Adrenal gland (tissue), 12 donors: Measurements from ENCODE around the gene AOPEP. TPM values are rescaled to one million over a fixed set of nuclear protein-coding genes. Genes with fewer than 3 reads are reported as not detected.

ENCODE experiments used
- DNase-seq, 7 donors: peaks; one replicate each; pipeline ENCODE4 v3.0.0-alpha.2; 2019 to 2020
- H3K27ac ChIP-seq, 5 donors: fragments of 200-600 bp; sonication (generic) in 4 of 5; 1 replicate in 3 of 5; 2 replicates in 2 of 5; pipeline versions ENCODE4 v1.5.1 to v1.8.0; 2016 to 2020; ENCODE audit warnings: mild to moderate bottlenecking in 1 of 5
- H3K27me3 ChIP-seq: fragments of 200-600 bp; 2 replicates; pipeline ENCODE4 v1.8.0; 2021
- H3K36me3 ChIP-seq, 2 donors: fragments of 200-600 bp; replicated peaks in 1 of 2; 1 replicate in 1 of 2; 2 replicates in 1 of 2; pipeline versions ENCODE4 v1.5.1 to v1.8.0; 2018 to 2022
- H3K4me1 ChIP-seq, 2 donors: fragments of 200-600 bp; replicated peaks in 1 of 2; 1 replicate in 1 of 2; 2 replicates in 1 of 2; pipeline versions ENCODE4 v1.5.1 to v1.8.0; 2018 to 2021
- H3K4me3 ChIP-seq, 4 donors: fragments of 200-600 bp; sonication (generic) in 3 of 4; one replicate each; pipeline ENCODE4 v1.5.1; 2016 to 2018
- H3K9me3 ChIP-seq, 3 donors: fragments of 200-600 bp; sonication (generic) in 1 of 3; replicated peaks in 1 of 3; 1 replicate in 2 of 3; 2 replicates in 1 of 3; pipeline versions ENCODE4 v1.5.1 to v1.8.0; 2016 to 2021
- CTCF ChIP-seq, 6 experiments: fragments of 450-650 bp in 4 of 6; fragments of 200-600 bp in 2 of 6; sonication (generic) in 1 of 6; IDR thresholded peaks; 1 replicate in 5 of 6; 2 replicates in 1 of 6; pipeline versions ENCODE4 v1.5.1 to v1.8.0; 2016 to 2021; ENCODE audit warnings: antibody characterized with exemption in 6 of 6, mild to moderate bottlenecking in 2 of 6, moderate library complexity in 1 of 6
- POLR2A ChIP-seq, 2 donors: fragments of 450-650 bp; IDR thresholded peaks; one replicate each; pipeline ENCODE4 v1.6.1; 2017; ENCODE audit warnings: antibody characterized with exemption in 2 of 2, mild to moderate bottlenecking in 2 of 2, moderate library complexity in 1 of 2
- WGBS, 4 donors: extraction: QIAGEN DNeasy Blood & Tissue Kit in 2 of 4; methylation state at CpG; one replicate each; pipeline versions ENCODE4 v1.1.5 to v1.1.7; 2013 to 2017; 5-methylcytosine and 5-hydroxymethylcytosine counted together
- intact Hi-C, 2 donors: fragments of 100-400 bp; cut with DNase I; formaldehyde crosslinking; loops; one replicate each; pipeline versions ENCODE4 v1.14.1 to v1.15.0; 2022 to 2023
- polyA plus RNA-seq, 3 donors: library from polyadenylated mRNA; stranded (reverse); fragments of 200-250 nt in 2 of 3; fragments of 350-450 nt in 1 of 3; fragmentation: Illumina TruSeq in 1 of 3; extraction: RNeasy Lipid Tissue Mini Kit (QIAGEN cat#74804) in 1 of 3; gene quantifications; one replicate each; pipeline ENCODE4 v1.2.3, GENCODE V29; 2013 to 2014
- total RNA-seq, 9 donors: library from RNA; depleted of rRNA in 4 of 9; stranded (reverse); fragments of >200 nt in 4 of 9; fragments of 120-200 nt in 1 of 9; fragmentation: NEBNext Ultra II Directional in 1 of 9; extraction: Animal tissue kit (Norgen Biotek cat#: 25700) in 1 of 9; gene quantifications; one replicate each; pipeline versions ENCODE4 v1.1.0 to v1.2.4, GENCODE V29; 2013 to 2023
- donor health status: healthy with polysubstance abuse.
- donor health status: Bipolar disorder and iron deficiency.
- donor health status: DM: yes; HTN: yes; CAD: no.
- donor health status: DM: no; HTN: no; CAD: no.
- donor health status: DM: no; HTN: no; CAD: no.
- donor health status: DM: yes; HTN: yes; CAD: no.

The AOPEP gene
- total and polyA plus RNA-seq, 12 donors: 31.0 to 99.6 (median 71.0) TPM

DNA sequence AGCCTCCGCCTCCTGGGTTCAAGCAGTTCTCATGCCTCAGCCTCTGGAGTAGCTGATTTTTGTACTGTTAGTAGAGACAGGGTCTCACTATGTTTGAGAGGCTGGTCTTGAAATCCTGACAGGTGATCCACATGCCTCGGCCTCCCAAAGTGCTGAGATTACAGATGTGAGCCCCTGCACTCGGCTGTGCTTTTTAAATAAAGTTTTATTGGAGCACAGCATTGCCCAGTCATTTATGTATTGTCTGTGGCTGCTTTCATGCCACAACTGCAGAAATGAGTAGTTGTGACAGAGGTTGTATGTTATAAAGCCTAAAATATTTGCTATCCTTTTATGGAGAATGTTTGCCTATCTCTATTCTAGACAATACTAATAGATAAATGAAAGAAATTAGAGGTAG lies 169.2 kb downstream of the AOPEP start:
- Histone ChIP-seq H3K36me3 (no peaks in the 10 kb centered on the region), H3K4me3 (no peak overlapping the region), H3K27ac (no peak overlapping the region), H3K27me3 (no peaks in the 10 kb centered on the region), H3K9me3 (no peaks in the 10 kb centered on the region), H3K4me1 (peaks cover 12 to 19% of the 10 kb centered on the region in 2 donors)
- DNase-seq: peak in 1 of 7 donors; percentile 9
- TF ChIP-seq CTCF (IDR thresholded peaks at IDR 0.05): no peak
- TF ChIP-seq POLR2A (IDR thresholded peaks at IDR 0.05): no peak
- intact Hi-C loops: no loop called here
- WGBS, 4 donors: 61 to 81% (median 64%) methylated on average over 3 of the region's 3 CpGs

GRCh38 chr9:94896512-94896911 lies 170.0 kb downstream of the AOPEP start:
- DNase-seq: no peak
- Histone ChIP-seq H3K36me3 (no peaks in the 10 kb centered on the region), H3K27me3 (no peaks in the 10 kb centered on the region), H3K9me3 (no peaks in the 10 kb centered on the region), H3K4me3 (no peak overlapping the region), H3K4me1 (peaks cover 19 to 28% of the 10 kb centered on the region in 2 donors), H3K27ac (no peak overlapping the region)
- TF ChIP-seq CTCF (IDR thresholded peaks at IDR 0.05) (no peak), POLR2A (IDR thresholded peaks at IDR 0.05) (no peak)
- WGBS, 4 donors: 66 to 81% (median 70%) methylated on average over 3 of the region's 3 CpGs
- intact Hi-C loops: no loop called here

DNA sequence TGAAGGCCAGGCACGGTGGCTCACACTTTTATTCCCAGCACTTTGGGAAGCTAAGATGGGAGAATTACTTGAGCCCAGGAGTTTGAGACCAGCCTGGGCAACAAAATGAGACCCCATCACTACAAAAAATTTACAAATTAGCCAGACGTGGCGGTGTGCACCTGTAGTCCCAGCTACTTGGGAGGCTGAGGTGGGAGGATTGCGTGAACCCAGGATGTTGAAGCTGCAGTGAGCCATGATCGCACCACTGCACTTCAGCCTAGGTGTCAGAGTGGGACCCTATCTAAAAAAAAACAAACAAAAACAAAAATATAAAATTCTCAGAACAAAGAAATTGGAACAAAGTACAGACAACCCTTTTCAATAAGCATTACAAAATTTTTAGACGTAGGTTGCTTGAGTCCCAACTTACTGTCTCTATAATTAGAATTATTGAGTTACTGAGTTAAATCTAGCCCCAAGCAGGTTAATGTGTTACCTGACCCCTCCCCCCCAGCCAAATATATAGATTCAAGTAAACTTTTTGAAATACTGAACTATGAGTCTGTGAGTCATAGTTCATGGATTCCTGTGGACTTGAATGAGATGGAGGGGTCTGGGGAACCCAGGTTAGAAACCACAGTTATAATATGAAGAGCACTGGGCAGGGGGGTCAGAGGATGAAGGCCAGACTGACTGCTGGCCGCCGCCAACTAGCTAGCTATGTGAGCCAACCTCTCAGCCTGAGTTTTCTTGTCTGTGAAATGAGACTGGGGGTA lies 173.1 kb downstream of the AOPEP start:
- intact Hi-C loops: no loop called here
- Histone ChIP-seq H3K4me3 (no peak overlapping the region), H3K9me3 (no peaks in the 10 kb centered on the region), H3K36me3 (no peaks in the 10 kb centered on the region), H3K27me3 (no peaks in the 10 kb centered on the region), H3K4me1 (peaks cover 21 to 27% of the 10 kb centered on the region in 2 donors), H3K27ac (peak overlapping the region; percentile 62 to 91 (median 79))
- peak in 1 of 7 donors; percentile 14 for DNase-seq
- no peak for TF ChIP-seq POLR2A (IDR thresholded peaks at IDR 0.05)
- no peak for TF ChIP-seq CTCF (IDR thresholded peaks at IDR 0.05)
- 96 to 98% (median 97%) methylated on average over 8 of the region's 8 CpGs for WGBS, 4 donors

DNA sequence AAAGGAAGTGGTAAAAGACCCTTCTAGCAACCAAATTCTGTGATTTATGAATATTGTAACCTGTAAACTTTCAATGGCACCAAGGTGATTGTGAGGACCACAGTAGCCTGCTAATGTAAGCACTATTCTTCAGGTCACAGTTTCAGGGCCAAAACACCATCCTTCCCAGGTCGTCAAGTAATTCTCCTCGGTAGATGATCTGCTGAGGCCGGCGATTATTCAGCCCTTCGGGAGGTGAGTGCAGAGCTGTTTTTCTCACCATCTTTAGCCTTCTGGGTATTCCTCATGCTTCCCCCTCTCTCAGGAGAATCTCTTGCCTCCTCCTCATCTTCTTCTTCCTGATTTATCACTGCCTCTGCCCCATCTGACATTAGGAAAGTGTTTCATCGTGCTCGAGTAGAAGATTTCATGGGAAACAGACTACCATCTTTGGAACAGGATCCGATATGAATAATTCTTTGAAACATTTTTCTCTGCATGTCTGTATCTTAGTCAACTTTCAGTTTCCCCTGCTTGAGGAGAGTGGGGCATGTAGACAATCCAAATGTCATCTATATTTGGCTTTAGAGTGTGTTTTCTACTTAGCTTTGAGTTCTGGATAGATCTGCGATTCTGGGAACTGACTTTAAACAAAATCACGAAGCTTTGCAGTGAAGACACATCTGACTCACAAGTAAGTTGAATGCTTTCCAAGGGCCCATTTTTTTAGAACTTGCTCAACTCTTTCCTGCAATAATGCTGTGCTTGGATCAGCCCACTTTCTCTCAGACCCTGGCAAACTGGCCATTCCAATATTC lies 173.9 kb downstream of the AOPEP start:
- H3K4me3 ChIP-seq: peak overlapping the region in 1 of 4 donors; percentile 21
- DNase-seq: peak in 5 of 7 donors; percentile 50 to 72 (median 64)
- no peaks in the 10 kb centered on the region for H3K27me3 ChIP-seq
- H3K4me1 ChIP-seq: peaks cover 19 to 27% of the 10 kb centered on the region in 2 donors
- TF ChIP-seq POLR2A (IDR thresholded peaks at IDR 0.05): peak in 1 of 2 donors; percentile 49
- TF ChIP-seq CTCF (IDR thresholded peaks at IDR 0.05): no peak
- no peaks in the 10 kb centered on the region for H3K36me3 ChIP-seq
- peak overlapping the region; percentile 62 to 91 (median 79) for H3K27ac ChIP-seq
- 41 to 53% (median 46%) methylated on average over 10 of the region's 10 CpGs for WGBS, 4 donors
- intact Hi-C loops: no loop called here
- no peaks in the 10 kb centered on the region for H3K9me3 ChIP-seq
